Measurements from ENCODE around the gene CAAP1. TPM values are rescaled to one million over a fixed set of nuclear protein-coding genes. Genes with fewer than 3 reads are reported as not detected.

The CAAP1 gene
- polyA plus RNA-seq, 1 of the 3 experiments (the other 2 are of a cell fraction), result 20.8 TPM

- Histone ChIP-seq H3K36me3 (replicated peaks in 1 of 2; ENCODE audit: control insufficient read depth in 1 of 2, insufficient read depth in 2 of 2, low read length in 1 of 2) (peaks cover 60 to 66% of the 10 kb centered on the region in 2 experiments), H2AFZ (ENCODE audit: low read depth) (no peak overlapping the region), H3K4me3 (ENCODE audit: low read depth in 2 of 2, low read length in 1 of 2) (no peak overlapping the region), H3K4me2 (no peak overlapping the region), H3F3A (replicated peaks; ENCODE audit: insufficient read depth) (peaks cover 10% of the 10 kb centered on the region), H3K4me1 (ENCODE audit: control insufficient read depth in 1 of 2, insufficient read depth in 2 of 2, low read depth in 1 of 2, low read length in 1 of 2) (no peaks in the 10 kb centered on the region), H3K27ac (ENCODE audit: low read depth in 2 of 2, low read length in 1 of 2) (no peak overlapping the region), H3K79me2 (ENCODE audit: insufficient read depth) (no peaks in the 10 kb centered on the region), H3K9me2 (no peaks in the 10 kb centered on the region), H3K9ac (no peak overlapping the region), H4K20me1 (ENCODE audit: insufficient read depth) (no peaks in the 10 kb centered on the region), H3K9me3 (no peaks in the 10 kb centered on the region), H3K27me3 (ENCODE audit: insufficient read depth) (no peaks in the 10 kb centered on the region)
- WGBS (ENCODE audit: low lambda C conversion rate), result 71% methylated on average over 1 of the region's 1 CpG
- no peak for DNase-seq
- TF ChIP-seq YY1 (IDR thresholded peaks at IDR 0.05; ENCODE audit: low read depth) (no peak), PBX3 (IDR thresholded peaks at IDR 0.05) (no peak), IRF3 (IDR thresholded peaks at IDR 0.05; ENCODE audit: low read depth, low read length) (no peak), GABPA (IDR thresholded peaks at IDR 0.05; ENCODE audit: low read depth) (no peak), ELF1 (IDR thresholded peaks at IDR 0.05) (no peak), NFIC (IDR thresholded peaks at IDR 0.05; ENCODE audit: borderline replicate concordance) (no peak), TEAD4 (IDR thresholded peaks at IDR 0.05; ENCODE audit: borderline replicate concordance, insufficient read depth) (no peak), USF2 (IDR thresholded peaks at IDR 0.05; ENCODE audit: borderline replicate concordance, low read depth, low read length) (no peak), TCF12 (IDR thresholded peaks at IDR 0.05) (no peak), MXI1 (IDR thresholded peaks at IDR 0.05; ENCODE audit: low read depth, low read length) (no peak), RCOR1 (IDR thresholded peaks at IDR 0.05; ENCODE audit: low read length) (no peak), MEF2A (IDR thresholded peaks at IDR 0.05; ENCODE audit: borderline replicate concordance, low read depth) (no peak), CTCF (IDR thresholded peaks at IDR 0.05) (no peak), TAF1 (IDR thresholded peaks at IDR 0.05; ENCODE audit: borderline replicate concordance, low read depth, low read length) (no peak), JUND (IDR thresholded peaks at IDR 0.05) (no peak), EP300 (IDR thresholded peaks at IDR 0.05; ENCODE audit: borderline replicate concordance in 1 of 2, low read depth in 1 of 2, low read length in 1 of 2) (no peak), FOXJ3 (CRISPR knock-in tag; IDR thresholded peaks at IDR 0.05) (no peak)
- ChIA-PET CTCF (no interaction called here), POLR2A (no interaction called here)
These were observed 12.1 kb upstream of the CAAP1 start for GRCh38 chr9:26904671-26905070.
